Heart left ventricle (tissue), 11 donors: ENCODE measurements around the gene STMND1. TPM values are rescaled to one million over a fixed set of nuclear protein-coding genes. Genes with fewer than 3 reads are reported as not detected.

Source experiments
- polyA plus RNA-seq, 2 donors: library from polyadenylated mRNA; stranded (reverse); fragments of 200-250 nt; gene quantifications; one replicate each; pipeline ENCODE4 v1.2.3, GENCODE V29; 2013
- total RNA-seq, 9 donors: library from RNA; depleted of rRNA in 2 of 9; stranded (reverse); fragments of >200 nt in 2 of 9; fragmentation: NEBNext Ultra II Directional in 3 of 9; extraction: Animal tissue kit (Norgen Biotek cat#: 25700) in 3 of 9; gene quantifications; one replicate each; pipeline versions ENCODE4 v1.1.0 to v1.2.4, GENCODE V29; 2016 to 2023
- donor health status: ischemic (EF 13 %, LVEDD 7.1; RV severe dilation, severe dysfunction).
- donor health status: healthy with polysubstance abuse.
- donor health status: DM: no; HTN: yes; CAD: no.
- donor health status: DM: no; HTN: no; CAD: no.
- donor health status: ischemic (EF 25% LVEDD 5.7; RV mildly dilated, moderate dysfunction).
- donor health status: healthy.
- donor health status: DM: yes; HTN: yes; CAD: no.
- donor health status: PGD.
- donor health status: nonischemic (EF 23%, LVEDD 6.1; RV moderate dilation, normal function).

STMND1 gene
- total and polyA plus RNA-seq, 11 donors, result not detected

Other genes starting within 250 kb of the STMND1 start
- 100 to 1,000 TPM; 107 to 263 (median 166) TPM for gene RBM24, start 179.3 kb downstream of the STMND1 start, total RNA-seq
- 100 to 1,000 TPM; 119 to 127 TPM for gene RBM24, start 179.3 kb downstream of the STMND1 start, polyA plus RNA-seq